ENCODE measurements around the gene CRADD. TPM values are rescaled to one million over a fixed set of nuclear protein-coding genes. Genes with fewer than 3 reads are reported as not detected.

Gene CRADD
- total and polyA plus RNA-seq, 2 donors (not counting 1 experiment from before 2014, with no cell fraction given): 5.8 to 15.1 TPM

DNA sequence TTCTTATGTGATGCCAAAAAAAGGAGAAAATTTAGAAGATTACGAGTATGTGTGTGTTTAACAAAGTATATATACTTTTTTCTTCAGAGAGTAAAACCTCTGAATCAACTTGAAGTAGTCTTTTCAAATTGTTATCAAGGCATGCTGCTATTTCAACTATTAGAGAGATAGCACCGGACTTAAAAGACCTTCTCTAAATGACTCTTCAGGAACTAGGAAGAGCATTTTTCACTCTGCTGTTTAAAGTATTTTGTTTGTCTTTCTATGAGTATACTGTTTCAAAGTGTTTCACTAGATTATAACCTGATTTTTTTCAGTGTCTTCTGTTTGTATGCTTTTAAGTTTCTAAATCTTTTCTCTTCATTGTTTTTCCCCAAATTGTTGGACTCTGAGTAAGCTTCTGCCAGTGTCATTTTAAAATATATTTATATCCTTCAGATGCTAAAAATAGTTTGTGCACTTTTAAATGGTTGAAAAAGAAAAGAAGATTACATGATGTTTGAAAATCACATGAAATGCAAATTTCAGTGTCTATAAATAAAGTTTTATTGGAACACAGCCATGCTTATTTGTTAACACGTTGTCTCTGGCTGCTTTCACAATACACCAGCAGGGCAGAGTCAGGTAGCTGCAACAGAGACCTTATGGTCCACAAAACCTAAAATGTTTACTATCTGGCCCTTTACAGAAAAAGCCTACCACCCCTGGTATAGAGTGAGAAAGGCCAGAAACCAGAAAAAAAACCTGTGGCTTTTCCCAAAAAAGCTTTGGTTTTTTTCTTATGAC, 21.3 kb downstream of the CRADD start:
- H3K27me3 Mint-ChIP-seq: no peaks in the 10 kb centered on the region
- ATAC-seq (ENCODE audit: low read depth) (no peak), DNase-seq (no peak)
- H3K4me3 ChIP-seq (ENCODE audit: control extremely low read depth in 1 of 5, extremely low read depth in 1 of 5, insufficient read depth in 1 of 5, low read depth in 2 of 5, low read length in 4 of 5): no peak overlapping the region
- no peaks in the 10 kb centered on the region for H3K4me1 ChIP-seq (ENCODE audit: control insufficient read depth in 2 of 2, insufficient read depth in 2 of 2, low read length in 2 of 2)
- ChIA-PET CTCF (no interaction called here), POLR2A (no interaction called here)
- H3K27ac ChIP-seq (ENCODE audit: low read length in 2 of 2): no peak overlapping the region
- H3K27me3 ChIP-seq (replicated peaks in 1 of 4; ENCODE audit: control extremely low read depth in 1 of 4, control insufficient read depth in 3 of 4, insufficient read depth in 4 of 4, low read length in 3 of 4): no peaks in the 10 kb centered on the region
- TF ChIP-seq, protein P1, sequence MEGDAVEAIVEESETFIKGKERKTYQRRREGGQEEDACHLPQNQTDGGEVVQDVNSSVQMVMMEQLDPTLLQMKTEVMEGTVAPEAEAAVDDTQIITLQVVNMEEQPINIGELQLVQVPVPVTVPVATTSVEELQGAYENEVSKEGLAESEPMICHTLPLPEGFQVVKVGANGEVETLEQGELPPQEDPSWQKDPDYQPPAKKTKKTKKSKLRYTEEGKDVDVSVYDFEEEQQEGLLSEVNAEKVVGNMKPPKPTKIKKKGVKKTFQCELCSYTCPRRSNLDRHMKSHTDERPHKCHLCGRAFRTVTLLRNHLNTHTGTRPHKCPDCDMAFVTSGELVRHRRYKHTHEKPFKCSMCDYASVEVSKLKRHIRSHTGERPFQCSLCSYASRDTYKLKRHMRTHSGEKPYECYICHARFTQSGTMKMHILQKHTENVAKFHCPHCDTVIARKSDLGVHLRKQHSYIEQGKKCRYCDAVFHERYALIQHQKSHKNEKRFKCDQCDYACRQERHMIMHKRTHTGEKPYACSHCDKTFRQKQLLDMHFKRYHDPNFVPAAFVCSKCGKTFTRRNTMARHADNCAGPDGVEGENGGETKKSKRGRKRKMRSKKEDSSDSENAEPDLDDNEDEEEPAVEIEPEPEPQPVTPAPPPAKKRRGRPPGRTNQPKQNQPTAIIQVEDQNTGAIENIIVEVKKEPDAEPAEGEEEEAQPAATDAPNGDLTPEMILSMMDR (IDR thresholded peaks at IDR 0.05): no peak
- no peak for TF ChIP-seq EZH2 (IDR thresholded peaks at IDR 0.05; ENCODE audit: borderline replicate concordance, insufficient read depth, low read depth, low read length, poor library complexity, severe bottlenecking)
- H3K36me3 ChIP-seq (replicated peaks in 1 of 2; ENCODE audit: control extremely low read depth in 1 of 2, control insufficient read depth in 1 of 2, extremely low read depth in 1 of 2, insufficient read depth in 2 of 2, low read length in 1 of 2): no peaks in the 10 kb centered on the region
- no peaks in the 10 kb centered on the region for H3K9me3 ChIP-seq (ENCODE audit: control extremely low read depth in 1 of 3, control insufficient read depth in 2 of 3, insufficient read depth in 1 of 3, low read length in 2 of 3)
- H3K4me3 Mint-ChIP-seq: no peak overlapping the region
- H3K9me3 Mint-ChIP-seq (ENCODE audit: insufficient read depth): no peaks in the 10 kb centered on the region
- no peak overlapping the region for H2AFZ ChIP-seq (ENCODE audit: insufficient read depth, low read depth, low read length, poor library complexity, severe bottlenecking)
- peaks cover 5% of the 10 kb centered on the region for H3K4me1 Mint-ChIP-seq
- WGBS (ENCODE audit: insufficient coverage): no CpG with 5 or more reads among the region's 3 CpGs
- peaks cover 3% of the 10 kb centered on the region for H3K79me2 ChIP-seq (ENCODE audit: control insufficient read depth, insufficient read depth, low read length)
- no peaks in the 10 kb centered on the region for H4K20me1 ChIP-seq (ENCODE audit: control insufficient read depth, insufficient read depth, low read length, poor library complexity, severe bottlenecking)
- no peak overlapping the region for H3K4me2 ChIP-seq (replicated peaks; ENCODE audit: low read depth, low read length, poor library complexity, severe bottlenecking)
- no peak overlapping the region for H3K27ac Mint-ChIP-seq
- intact Hi-C loops (cut with micrococcal nuclease): no loop called here
- no peak overlapping the region for H3K9ac ChIP-seq (ENCODE audit: low read length)

DNA sequence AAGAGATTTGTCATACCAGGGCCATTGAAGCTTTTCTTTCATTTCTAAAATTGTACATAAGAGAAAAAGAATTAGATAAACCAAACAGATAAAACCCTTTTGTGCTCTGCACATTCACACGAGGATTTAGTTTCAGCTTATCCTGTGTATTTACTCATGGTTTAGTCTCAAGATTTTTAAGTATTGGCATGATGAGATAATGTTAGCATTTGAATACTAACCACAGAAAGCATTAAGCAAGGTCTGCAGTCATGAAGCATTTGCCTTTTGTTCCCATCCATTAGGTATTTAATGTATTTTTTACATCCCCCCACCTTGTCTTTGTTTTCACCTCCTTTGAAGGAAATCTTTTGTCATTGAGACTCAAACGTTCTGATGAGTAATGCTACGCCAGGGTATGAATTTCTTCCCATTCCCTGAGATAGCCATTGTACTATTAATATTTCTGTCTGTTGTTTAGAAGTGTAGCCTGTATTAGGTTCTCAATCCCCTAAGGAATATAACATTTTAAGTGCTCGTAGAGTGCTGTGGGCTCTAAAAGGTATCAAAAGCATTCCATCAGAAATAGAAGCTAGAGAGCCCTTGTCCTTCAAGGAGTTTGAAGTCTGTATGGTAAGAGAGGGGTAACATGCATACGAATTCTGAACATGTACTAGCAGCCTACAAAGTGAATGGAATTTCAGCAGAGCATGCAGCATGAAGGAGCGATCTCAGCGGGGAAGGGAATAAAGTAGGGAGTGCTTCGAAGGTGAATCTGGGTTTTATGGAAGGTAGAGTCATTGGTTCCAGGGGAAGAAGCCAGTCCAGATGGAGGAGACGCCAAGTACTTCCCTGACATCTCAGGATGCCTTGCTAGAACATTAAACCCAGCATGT, 22.3 kb downstream of the CRADD start:
- Histone ChIP-seq H3K27ac (ENCODE audit: low read length in 2 of 2) (no peak overlapping the region), H4K20me1 (ENCODE audit: control insufficient read depth, insufficient read depth, low read length, poor library complexity, severe bottlenecking) (no peaks in the 10 kb centered on the region), H3K9ac (ENCODE audit: low read length) (no peak overlapping the region), H3K4me3 (ENCODE audit: control extremely low read depth in 1 of 5, extremely low read depth in 1 of 5, insufficient read depth in 1 of 5, low read depth in 2 of 5, low read length in 4 of 5) (no peak overlapping the region), H3K36me3 (replicated peaks in 1 of 2; ENCODE audit: control extremely low read depth in 1 of 2, control insufficient read depth in 1 of 2, extremely low read depth in 1 of 2, insufficient read depth in 2 of 2, low read length in 1 of 2) (no peaks in the 10 kb centered on the region), H3K27me3 (replicated peaks in 1 of 4; ENCODE audit: control extremely low read depth in 1 of 4, control insufficient read depth in 3 of 4, insufficient read depth in 4 of 4, low read length in 3 of 4) (no peaks in the 10 kb centered on the region), H2AFZ (ENCODE audit: insufficient read depth, low read depth, low read length, poor library complexity, severe bottlenecking) (no peak overlapping the region), H3K79me2 (ENCODE audit: control insufficient read depth, insufficient read depth, low read length) (peaks cover 3% of the 10 kb centered on the region), H3K4me2 (replicated peaks; ENCODE audit: low read depth, low read length, poor library complexity, severe bottlenecking) (no peak overlapping the region), H3K4me1 (ENCODE audit: control insufficient read depth in 2 of 2, insufficient read depth in 2 of 2, low read length in 2 of 2) (no peaks in the 10 kb centered on the region), H3K9me3 (ENCODE audit: control extremely low read depth in 1 of 3, control insufficient read depth in 2 of 3, insufficient read depth in 1 of 3, low read length in 2 of 3) (no peaks in the 10 kb centered on the region)
- CTCF ChIA-PET: no interaction called here
- ATAC-seq (ENCODE audit: low read depth) (no peak), DNase-seq (no peak)
- TF ChIP-seq EZH2 (IDR thresholded peaks at IDR 0.05; ENCODE audit: borderline replicate concordance, insufficient read depth, low read depth, low read length, poor library complexity, severe bottlenecking): no peak
- TF ChIP-seq, protein P1 (IDR thresholded peaks at IDR 0.05): no peak
- intact Hi-C loops (cut with micrococcal nuclease): no loop called here
- H3K4me1 Mint-ChIP-seq: peaks cover 10% of the 10 kb centered on the region
- POLR2A ChIA-PET: no interaction called here
- H3K27me3 Mint-ChIP-seq: no peaks in the 10 kb centered on the region
- no peak overlapping the region for H3K27ac Mint-ChIP-seq
- no peaks in the 10 kb centered on the region for H3K9me3 Mint-ChIP-seq (ENCODE audit: insufficient read depth)
- WGBS (ENCODE audit: insufficient coverage): 97% methylated on average over 5 of the region's 9 CpGs
- H3K4me3 Mint-ChIP-seq: no peak overlapping the region
